ENCODE results near the gene IMMP2L. TPM values are rescaled to one million over a fixed set of nuclear protein-coding genes. Genes with fewer than 3 reads are reported as not detected.

IMMP2L gene
- total and polyA plus RNA-seq, 2 of the 13 experiments (the other 11 are each of a cell fraction or from before 2014, with no cell fraction given), result 7.8 to 16.9 TPM

- peak; percentile 75 to 83 for TF ChIP-seq MAFK (conservative IDR thresholded peaks at IDR 0.05 in 1 of 2, IDR thresholded peaks at IDR 0.05 in 1 of 2; ENCODE audit: low read length in 2 of 2)
- TF ChIP-seq ERF (CRISPR knock-in tag; IDR thresholded peaks at IDR 0.05), result no peak
- peak; percentile 79 for TF ChIP-seq MAFF (IDR thresholded peaks at IDR 0.05; ENCODE audit: low read depth, low read length)
- Histone ChIP-seq H3K9me3 (ENCODE audit: low read length) (no peaks in the 10 kb centered on the region), H3K9ac (ENCODE audit: insufficient read depth, low read depth, low read length) (no peak overlapping the region), H4K20me1 (ENCODE audit: insufficient read depth, low read length) (no peaks in the 10 kb centered on the region; the same call in 1 of the 2 replicates), H3K4me3 (replicated peaks in 1 of 3; ENCODE audit: insufficient read depth in 1 of 3, low read depth in 2 of 3, low read length in 3 of 3) (no peak overlapping the region), H3K27ac (ENCODE audit: extremely low read length, insufficient read depth, low read length) (no peak overlapping the region), H3K79me2 (ENCODE audit: insufficient read depth, low read length) (no peaks in the 10 kb centered on the region), H2AFZ (ENCODE audit: low read length) (no peak overlapping the region), H3K36me3 (replicated peaks in 1 of 2; ENCODE audit: control insufficient read depth in 1 of 2, insufficient read depth in 2 of 2, low read length in 2 of 2) (no peaks in the 10 kb centered on the region), H3K4me1 (ENCODE audit: insufficient read depth, low read length) (no peaks in the 10 kb centered on the region), H3K4me2 (ENCODE audit: low read depth, low read length) (no peak overlapping the region), H3K27me3 (ENCODE audit: control insufficient read depth in 1 of 2, insufficient read depth in 2 of 2, low read length in 2 of 2) (no peaks in the 10 kb centered on the region)
- intact Hi-C loops (cut with micrococcal nuclease; ENCODE audit: unreplicated experiment), result no loop called here
- no peak for DNase-seq (ENCODE audit: low spot score)
- in situ Hi-C loops (cut with HindIII; ENCODE audit: extremely low pct_ligation_motif_present, low pct_unique_long_range_greater_than_20kb), result no loop called here
- 69% methylated on average over 2 of the region's 2 CpGs for WGBS (ENCODE audit: low lambda C conversion rate)
- ChIA-PET POLR2A (no interaction called here), CTCF (ENCODE audit: low intra/inter-chr PET ratio, low total read pairs) (no interaction called here)
- no TSS peak for BruUV-seq (replicated peaks)
- FAIRE-seq, result no peak
- ATAC-seq, result no peak
Measured at GRCh38 chr7:110918949-110919548, 643.2 kb downstream of the IMMP2L start.

GRCh38 chr7:110914263-110914662 lies 648.0 kb downstream of the IMMP2L start:
- Histone ChIP-seq H4K20me1 (ENCODE audit: insufficient read depth, low read length) (no peaks in the 10 kb centered on the region), H3K9me3 (ENCODE audit: low read length) (no peaks in the 10 kb centered on the region), H3K4me3 (replicated peaks in 1 of 3; ENCODE audit: insufficient read depth in 1 of 3, low read depth in 2 of 3, low read length in 3 of 3) (no peak overlapping the region), H3K36me3 (replicated peaks in 1 of 2; ENCODE audit: control insufficient read depth in 1 of 2, insufficient read depth in 2 of 2, low read length in 2 of 2) (no peaks in the 10 kb centered on the region), H3K4me1 (ENCODE audit: insufficient read depth, low read length) (peaks cover 3% of the 10 kb centered on the region; the same call in 1 of the 2 replicates), H3K9ac (ENCODE audit: insufficient read depth, low read depth, low read length) (no peak overlapping the region), H3K27ac (ENCODE audit: extremely low read length, insufficient read depth, low read length) (no peak overlapping the region), H3K27me3 (ENCODE audit: control insufficient read depth in 1 of 2, insufficient read depth in 2 of 2, low read length in 2 of 2) (no peaks in the 10 kb centered on the region), H2AFZ (ENCODE audit: low read length) (no peak overlapping the region), H3K4me2 (ENCODE audit: low read depth, low read length) (no peak overlapping the region), H3K79me2 (ENCODE audit: insufficient read depth, low read length) (no peaks in the 10 kb centered on the region)
- ChIA-PET CTCF (ENCODE audit: low intra/inter-chr PET ratio, low total read pairs) (no interaction called here), POLR2A (no interaction called here)
- TF ChIP-seq ZNF780A (CRISPR knock-in tag; IDR thresholded peaks at IDR 0.05), result no peak
- no peak for TF ChIP-seq CHD4 (IDR thresholded peaks at IDR 0.05; ENCODE audit: borderline replicate concordance, low read length)
- TF ChIP-seq, protein P1, sequence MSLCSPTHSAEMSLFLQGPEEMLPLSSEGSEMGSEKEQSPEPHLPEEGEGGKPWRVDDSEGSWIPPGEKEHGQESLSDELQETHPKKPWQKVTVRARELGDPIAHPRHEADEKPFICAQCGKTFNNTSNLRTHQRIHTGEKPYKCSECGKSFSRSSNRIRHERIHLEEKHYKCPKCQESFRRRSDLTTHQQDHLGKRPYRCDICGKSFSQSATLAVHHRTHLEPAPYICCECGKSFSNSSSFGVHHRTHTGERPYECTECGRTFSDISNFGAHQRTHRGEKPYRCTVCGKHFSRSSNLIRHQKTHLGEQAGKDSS (CRISPR knock-in tag; IDR thresholded peaks at IDR 0.05; ENCODE audit: borderline replicate concordance, low read depth), result no peak
- TF ChIP-seq TERF1 (CRISPR knock-in tag; IDR thresholded peaks at IDR 0.05), result no peak
- DNase-seq (ENCODE audit: low spot score), result no peak
- no peak for ATAC-seq
- no TSS peak for BruUV-seq (replicated peaks)
- intact Hi-C loops (cut with micrococcal nuclease; ENCODE audit: unreplicated experiment), result no loop called here
- 5% methylated on average over 2 of the region's 2 CpGs for WGBS (ENCODE audit: low lambda C conversion rate)
- in situ Hi-C loops (cut with HindIII; ENCODE audit: extremely low pct_ligation_motif_present, low pct_unique_long_range_greater_than_20kb), result no loop called here
- no peak for FAIRE-seq

All from HepG2 (cell line).